Lower leg skin (tissue), 3 donors: ENCODE data around the gene MEX3D.

Source experiments
- CTCF ChIP-seq, 3 donors: fragments of 450-650 bp; IDR thresholded peaks; one replicate each; pipeline ENCODE4 v1.5.1; 2016; ENCODE audit warnings: antibody characterized with exemption in 3 of 3, mild to moderate bottlenecking in 3 of 3, moderate library complexity in 2 of 3
- POLR2A ChIP-seq, 2 donors: fragments of 450-650 bp; IDR thresholded peaks; one replicate each; pipeline ENCODE4 v1.6.1; 2016 to 2017; ENCODE audit warnings: antibody characterized with exemption in 2 of 2, mild to moderate bottlenecking in 1 of 2, moderate library complexity in 1 of 2

GRCh38 chr19:1558552-1558951 lies 9.6 kb downstream of the MEX3D start:
- TF ChIP-seq CTCF (IDR thresholded peaks at IDR 0.05) (no peak), POLR2A (IDR thresholded peaks at IDR 0.05) (no peak)
